Measurements from ENCODE around the gene IL4R. TPM values are rescaled to one million over a fixed set of nuclear protein-coding genes. Genes with fewer than 3 reads are reported as not detected.

The IL4R gene
- total and polyA plus RNA-seq, 2 of the 13 experiments (the other 11 are each of a cell fraction or from before 2014, with no cell fraction given): 15.9 to 49.6 TPM

- TF ChIP-seq ZNF446 (CRISPR knock-in tag; IDR thresholded peaks at IDR 0.05): 0 out of 2 replicates have a peak, but pooled peaks have one; percentile 11
- no peak for TF ChIP-seq ZNF569 (CRISPR knock-in tag; IDR thresholded peaks at IDR 0.05; ENCODE audit: borderline replicate concordance)
- peak; percentile 75; the same call in 1 of the 2 replicates for TF ChIP-seq ZNF709 (CRISPR knock-in tag; IDR thresholded peaks at IDR 0.05)
- no peak for TF ChIP-seq ZMAT5 (CRISPR knock-in tag; IDR thresholded peaks at IDR 0.05; ENCODE audit: borderline replicate concordance, low read depth)
- TF ChIP-seq ZNF333 (CRISPR knock-in tag; IDR thresholded peaks at IDR 0.05; ENCODE audit: borderline replicate concordance): no peak
- no peak for TF ChIP-seq SP5 (CRISPR knock-in tag; IDR thresholded peaks at IDR 0.05; ENCODE audit: borderline replicate concordance, low read depth)
- TF ChIP-seq NCOA5 (CRISPR knock-in tag; IDR thresholded peaks at IDR 0.05): no peak
- peak; percentile 69; the same call in 1 of the 2 replicates for TF ChIP-seq E2F1 (CRISPR knock-in tag; IDR thresholded peaks at IDR 0.05)
- no peak for TF ChIP-seq NFE2L1 (CRISPR knock-in tag; IDR thresholded peaks at IDR 0.05; ENCODE audit: borderline replicate concordance)
- TF ChIP-seq ZNF563 (CRISPR knock-in tag; IDR thresholded peaks at IDR 0.05): peak; percentile 77
- TF ChIP-seq ZNF644 (CRISPR knock-in tag; IDR thresholded peaks at IDR 0.05; ENCODE audit: low read depth): no peak
- peak; percentile 75 for TF ChIP-seq ZSCAN21 (CRISPR knock-in tag; IDR thresholded peaks at IDR 0.05; ENCODE audit: borderline replicate concordance)
- peak; percentile 62; the same call in 1 of the 2 replicates for TF ChIP-seq THAP7 (CRISPR knock-in tag; IDR thresholded peaks at IDR 0.05)
- peak; percentile 50 for TF ChIP-seq MEF2D (CRISPR knock-in tag; IDR thresholded peaks at IDR 0.05)
- no peak for TF ChIP-seq HOXA7 (CRISPR knock-in tag; IDR thresholded peaks at IDR 0.05)
- peak; percentile 96 for TF ChIP-seq NFYC (CRISPR knock-in tag; IDR thresholded peaks at IDR 0.05)
- no peak for TF ChIP-seq ZNF276 (CRISPR knock-in tag; IDR thresholded peaks at IDR 0.05; ENCODE audit: low read depth)
- 0 out of 2 replicates have a peak, but pooled peaks have one; percentile 83 for TF ChIP-seq MAF1 (CRISPR knock-in tag; IDR thresholded peaks at IDR 0.05; ENCODE audit: borderline replicate concordance)
- no peak; the same call in none of the 2 replicates for TF ChIP-seq ZNF703 (CRISPR knock-in tag; IDR thresholded peaks at IDR 0.05; ENCODE audit: borderline replicate concordance)
- TF ChIP-seq SSRP1 (CRISPR knock-in tag; IDR thresholded peaks at IDR 0.05): no peak
- TF ChIP-seq ZBTB44 (CRISPR knock-in tag; IDR thresholded peaks at IDR 0.05): no peak
- peak; percentile 25; the same call in 1 of the 2 replicates for TF ChIP-seq ARNTL (CRISPR knock-in tag; IDR thresholded peaks at IDR 0.05)
- TF ChIP-seq ZFP36L1 (CRISPR knock-in tag; IDR thresholded peaks at IDR 0.05): peak; percentile 73
- peak; percentile 61; the same call in 1 of the 2 replicates for TF ChIP-seq ZNF354B (CRISPR knock-in tag; IDR thresholded peaks at IDR 0.05)
- no peak for TF ChIP-seq NFRKB (IDR thresholded peaks at IDR 0.05)
These were observed 45.1 kb upstream of the IL4R start, which contains the start of gene NSMCE1 (continued) for GRCh38 chr16:27268376-27269299.

All from HepG2 (cell line).